GM12892 (cell line): ENCODE data around the gene NUTF2.

ENCODE experiments used
- POLR2A ChIP-seq: IDR thresholded peaks from 2 replicates; pipeline ENCODE4 v1.6.1; 2011; ENCODE audit warnings: low read depth, low read length, control low read depth
- POLR2AphosphoS5 ChIP-seq: IDR thresholded peaks from 2 replicates; pipeline ENCODE4 v1.6.1; 2011; ENCODE audit warnings: low read depth, low read length, control low read depth
- TAF1 ChIP-seq: IDR thresholded peaks from 2 replicates; pipeline ENCODE4 v1.6.1; 2011; ENCODE audit warnings: low read depth, mild to moderate bottlenecking, control low read depth, low read length, borderline replicate concordance

DNA sequence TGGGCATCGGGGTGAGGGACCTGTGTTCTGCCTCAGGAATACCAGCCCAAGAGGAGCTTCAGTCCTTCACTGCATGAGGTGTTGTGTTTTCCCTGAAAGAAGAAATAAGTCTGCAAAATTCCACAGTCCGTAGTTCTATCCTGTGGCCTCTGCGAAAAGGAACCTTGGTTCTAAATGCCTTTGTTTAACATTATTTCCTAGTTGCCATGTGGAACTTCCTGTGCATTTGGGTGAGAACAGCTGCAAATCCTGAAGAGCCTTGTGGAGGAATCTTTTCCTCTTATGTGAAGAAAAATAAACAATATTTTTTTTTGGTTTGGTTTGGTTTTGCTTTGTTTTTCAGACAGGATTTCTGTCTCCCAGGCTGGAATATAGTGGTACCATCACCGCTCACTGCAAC is 56.1 kb downstream of the NUTF2 start:
- TF ChIP-seq POLR2A: no peak
- no peak for TF ChIP-seq POLR2AphosphoS5
- no peak for TF ChIP-seq TAF1
